H54 (cell line): ENCODE data around the gene RETREG2.

Source experiments
- DNase-seq: peaks from one replicate; pipeline ENCODE4 v3.0.0; 2011; ENCODE audit warnings: low spot score, mixed read lengths; ENCODE audit not compliant: insufficient read length
- FAIRE-seq: peaks from 3 replicates; lab custom pipeline; 2011; peaks lifted over from hg19 to GRCh38; lab: Jason Lieb, UNC
- POLR2A ChIP-seq: IDR thresholded peaks from 2 replicates; pipeline ENCODE4 v1.6.1; 2011; ENCODE audit warnings: low read depth, mild to moderate bottlenecking, low read length

RETREG2 gene

DNA sequence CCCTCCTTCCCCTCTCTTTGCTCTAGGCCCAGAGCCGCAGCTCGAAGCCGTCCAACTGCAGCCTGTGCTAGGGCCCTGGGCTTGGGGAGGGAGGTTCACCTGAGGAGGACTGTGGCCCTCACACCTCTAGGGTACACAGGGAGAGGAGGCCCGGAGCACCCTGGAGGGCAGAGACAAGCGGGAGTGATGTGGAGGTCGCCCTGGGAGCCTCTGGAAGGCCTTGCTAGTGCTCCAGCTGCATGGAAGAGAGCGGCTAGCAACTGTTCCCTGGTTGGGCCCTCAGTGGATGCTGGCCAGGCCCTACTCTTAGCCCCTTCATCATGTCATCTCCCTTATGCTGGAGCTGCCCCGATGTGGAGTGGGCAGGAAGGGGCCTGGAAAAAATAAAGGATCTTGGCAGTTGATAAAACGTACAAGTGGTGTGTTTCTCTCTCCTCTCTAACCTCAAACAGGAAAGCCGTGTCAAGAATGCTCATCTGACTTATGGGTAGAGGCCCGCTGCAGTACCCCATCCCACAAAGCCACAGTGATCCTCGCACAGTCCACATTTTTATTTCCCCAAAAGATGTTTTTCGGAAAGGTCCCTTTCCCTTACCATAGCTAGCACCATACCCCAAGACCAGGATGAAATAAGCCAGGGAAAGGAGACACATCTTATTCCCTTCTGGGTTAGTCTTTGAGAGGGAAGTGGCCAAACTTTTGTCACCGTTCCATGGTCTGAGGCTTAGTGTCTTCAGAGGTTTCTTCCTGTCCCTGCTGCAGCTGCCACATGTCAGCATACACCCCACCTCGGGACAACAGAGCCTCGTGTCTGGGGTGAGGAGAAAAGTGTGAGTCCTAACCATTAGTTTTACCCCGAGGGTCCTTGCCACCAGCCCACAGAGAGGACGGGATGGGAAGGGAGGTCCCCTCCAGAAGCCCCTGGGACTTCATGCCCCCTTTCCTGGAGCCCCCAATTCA lies 31.4 kb downstream of the RETREG2 start:
- TF ChIP-seq POLR2A = no peak

DNA sequence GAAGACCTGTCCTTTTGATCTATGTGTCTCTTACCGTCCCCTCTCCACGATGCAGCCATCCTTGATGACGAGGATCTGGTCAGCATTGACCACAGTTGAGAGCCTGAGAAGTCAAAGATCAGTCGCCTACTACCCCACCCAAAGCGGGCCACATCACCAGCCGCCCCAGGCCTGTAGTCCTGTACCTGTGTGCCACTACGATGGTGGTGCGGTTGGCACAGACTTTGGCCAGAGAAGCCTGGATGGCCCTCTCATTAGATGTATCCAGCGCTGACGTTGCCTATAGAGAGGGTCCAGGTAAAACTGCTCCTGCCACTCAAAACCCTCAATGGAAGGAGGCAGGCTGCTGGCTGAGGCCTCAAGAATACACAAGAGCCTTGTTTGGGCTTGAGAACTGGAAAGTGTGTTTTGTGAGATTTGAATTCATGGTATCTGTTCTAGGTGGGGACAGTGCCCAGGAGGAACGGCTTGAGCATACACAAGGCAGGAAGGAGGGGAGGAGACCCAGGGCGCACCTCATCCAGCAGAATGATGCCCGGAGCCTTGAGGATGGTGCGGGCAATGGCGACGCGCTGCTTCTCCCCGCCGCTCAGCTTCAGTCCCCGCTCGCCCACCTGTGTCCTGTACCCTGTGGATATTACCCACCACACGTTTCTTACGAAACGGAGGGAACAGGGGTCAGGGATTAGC lies 32.3 kb downstream of the RETREG2 start:
- TF ChIP-seq POLR2A = no peak
- no peak for DNase-seq
- FAIRE-seq = no peak

More for the DNA sequence above, 31.4 kb downstream of the RETREG2 start:
- no peak for FAIRE-seq
- DNase-seq = no peak

DNA sequence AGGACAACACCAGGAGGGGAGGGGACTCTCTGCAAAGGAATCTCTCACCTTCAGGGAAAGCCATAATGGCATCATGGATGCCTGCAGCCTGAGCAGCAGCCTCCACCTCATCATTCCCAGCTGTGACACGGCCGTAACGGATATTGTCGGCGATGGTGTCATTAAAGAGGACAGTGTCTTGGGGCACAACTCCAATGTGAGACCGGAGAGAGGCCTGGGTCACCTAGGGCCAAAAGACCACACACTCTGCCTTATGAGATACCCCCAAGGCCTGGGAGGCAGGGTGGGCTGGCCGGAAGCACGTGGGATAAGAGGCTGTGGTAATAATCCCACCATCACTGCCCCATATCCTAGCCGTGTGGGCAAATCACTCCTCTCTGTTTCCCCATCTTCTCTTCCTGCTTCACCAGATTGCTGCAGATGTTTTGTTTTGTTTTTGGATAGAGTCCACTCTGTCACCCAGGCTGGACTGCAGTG lies 32.8 kb downstream of the RETREG2 start:
- TF ChIP-seq POLR2A = no peak
- FAIRE-seq (no peak), DNase-seq (no peak)

DNA sequence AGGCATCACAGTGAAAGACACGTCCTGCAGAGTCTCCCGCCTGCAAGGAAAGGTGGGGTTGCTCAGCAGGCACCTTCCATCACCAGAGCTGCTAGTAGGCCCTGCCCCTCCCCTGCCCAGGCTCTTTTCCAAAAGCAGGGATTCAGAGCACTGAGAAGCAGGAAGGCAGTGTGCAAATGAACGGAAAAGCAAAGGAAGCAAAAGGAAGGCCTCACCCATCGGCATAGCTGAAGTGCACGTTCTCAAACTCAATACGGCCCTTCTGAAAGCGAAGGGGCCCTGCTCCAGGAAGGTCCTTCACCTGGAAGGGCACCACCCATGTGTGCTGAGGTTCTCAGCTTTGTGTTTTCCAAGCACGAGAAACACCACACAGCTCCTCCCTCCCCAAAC lies 34.9 kb downstream of the RETREG2 start:
- TF ChIP-seq POLR2A = no peak
- no peak for DNase-seq
- no peak for FAIRE-seq

DNA sequence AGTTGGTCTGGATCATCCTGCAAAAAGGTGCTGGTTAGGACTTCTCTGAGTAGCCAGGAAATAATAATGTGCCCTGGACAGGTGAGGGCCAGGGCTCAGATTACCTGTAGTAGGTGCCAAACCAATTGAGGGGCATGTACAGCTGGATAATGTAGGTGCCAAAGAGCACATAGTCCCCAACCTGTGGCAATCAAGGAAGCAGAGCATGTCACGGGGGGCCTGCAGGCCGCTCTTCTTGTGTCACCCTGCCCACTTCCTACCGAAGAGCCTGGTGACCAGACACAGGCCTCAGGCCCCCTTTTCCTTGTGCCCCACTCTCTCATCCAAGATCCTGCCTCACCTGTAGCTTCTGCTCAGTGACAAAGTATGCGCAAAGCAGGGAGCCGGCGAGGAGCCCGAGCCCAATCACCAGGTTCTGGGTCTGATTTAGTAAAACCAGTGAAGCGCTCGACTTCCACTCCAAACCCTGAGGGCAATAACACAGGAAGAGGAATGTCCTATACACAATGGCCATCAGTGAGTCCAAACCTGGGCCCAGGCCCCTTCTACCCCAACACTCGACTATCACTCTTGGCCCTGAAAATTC lies 35.5 kb downstream of the RETREG2 start:
- no peak for TF ChIP-seq POLR2A
- no peak for FAIRE-seq

DNA sequence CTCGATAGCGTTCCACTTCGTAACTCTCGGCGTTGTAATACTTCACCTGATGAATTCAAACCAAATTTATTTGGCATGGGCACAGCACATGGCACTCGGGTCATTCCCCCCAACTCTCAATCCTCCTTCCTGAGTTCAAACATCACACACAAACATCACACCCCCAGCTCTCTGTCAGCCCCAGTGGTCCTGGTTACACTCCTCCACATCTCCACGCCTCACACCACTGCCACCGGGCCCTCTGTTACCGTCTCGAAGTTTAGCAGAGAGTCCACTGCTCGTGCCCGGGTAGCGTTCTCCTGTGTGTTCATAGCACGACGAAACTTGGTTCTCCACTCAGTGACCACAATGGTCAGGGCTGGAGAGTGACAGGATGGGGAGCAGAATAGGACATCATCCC lies 36.1 kb downstream of the RETREG2 start:
- FAIRE-seq (no peak), DNase-seq (no peak)
- no peak for TF ChIP-seq POLR2A

More for the DNA sequence above, 35.5 kb downstream of the RETREG2 start:
- DNase-seq = no peak

DNA sequence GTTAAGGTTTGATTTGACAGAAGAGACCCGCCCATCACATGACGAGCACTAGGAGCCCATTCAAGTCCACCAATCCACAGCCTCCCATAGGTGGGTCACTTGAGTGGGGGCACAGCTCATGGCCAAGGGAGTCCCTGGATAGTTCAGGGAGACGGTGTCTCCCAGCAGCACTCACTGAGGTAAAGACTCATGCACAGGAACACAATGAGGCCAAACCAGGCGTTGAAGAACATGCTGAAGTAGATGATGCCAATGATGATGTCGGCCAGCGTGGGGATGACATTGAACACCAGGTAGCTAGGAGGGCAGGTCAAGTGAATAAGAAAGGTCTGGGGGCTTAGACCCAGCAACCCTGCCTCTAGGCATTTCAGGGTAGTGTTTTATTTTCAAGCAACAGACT lies 36.7 kb downstream of the RETREG2 start:
- FAIRE-seq = no peak
- no peak for TF ChIP-seq POLR2A
- no peak for DNase-seq

DNA sequence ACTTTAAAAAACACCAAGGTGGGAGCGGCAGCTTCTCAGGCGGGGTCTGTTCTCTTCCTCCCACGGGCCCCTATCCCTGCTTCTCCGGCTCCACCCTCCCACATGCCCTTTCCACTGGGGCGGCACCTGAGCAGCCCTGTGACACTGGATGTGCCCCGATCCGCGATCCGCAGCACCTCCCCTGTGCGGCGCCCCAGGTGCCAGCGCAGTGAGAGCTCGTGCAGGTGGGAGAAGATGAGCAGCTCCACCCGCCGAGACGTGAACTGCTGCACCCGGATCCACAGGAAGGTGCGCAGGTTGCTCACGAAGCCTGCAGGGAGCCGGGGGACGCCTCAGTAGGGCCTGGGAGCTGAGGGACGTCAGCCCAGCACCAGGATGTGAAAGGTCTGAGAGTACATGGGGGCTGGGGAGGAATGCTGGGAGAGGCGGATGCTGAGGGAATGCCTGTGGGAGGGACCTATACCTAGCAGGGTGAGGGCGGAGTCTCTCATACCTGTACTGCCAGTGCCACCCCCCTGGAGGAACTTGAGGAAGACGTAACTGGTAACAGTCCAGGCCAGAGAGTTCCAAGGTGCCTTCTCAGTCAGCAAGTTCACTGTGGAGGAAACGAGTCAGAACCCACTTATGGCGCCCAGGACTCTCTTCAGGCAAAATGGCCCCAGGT lies 37.9 kb downstream of the RETREG2 start:
- TF ChIP-seq POLR2A = no peak
- DNase-seq (no peak), FAIRE-seq (no peak)

DNA sequence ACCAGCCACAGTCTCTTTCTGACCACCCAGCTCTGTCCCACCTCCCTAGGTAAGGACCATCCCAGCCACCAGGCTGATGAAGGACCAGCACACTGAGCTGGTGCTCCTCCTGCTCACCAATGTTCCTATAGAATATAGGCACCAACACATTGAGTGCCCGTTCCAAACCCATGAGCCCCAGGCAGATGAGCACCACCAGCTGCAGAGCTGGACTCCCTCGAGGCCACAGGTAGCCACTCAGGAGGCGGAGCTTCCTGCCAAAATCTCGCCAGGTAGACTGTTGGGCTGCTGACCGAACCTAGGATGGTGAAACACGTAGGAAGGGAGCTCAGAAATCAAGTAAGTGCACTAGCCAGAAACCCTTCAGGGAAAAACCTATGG lies 38.5 kb downstream of the RETREG2 start:
- FAIRE-seq (no peak), DNase-seq (no peak)
- TF ChIP-seq POLR2A = no peak

DNA sequence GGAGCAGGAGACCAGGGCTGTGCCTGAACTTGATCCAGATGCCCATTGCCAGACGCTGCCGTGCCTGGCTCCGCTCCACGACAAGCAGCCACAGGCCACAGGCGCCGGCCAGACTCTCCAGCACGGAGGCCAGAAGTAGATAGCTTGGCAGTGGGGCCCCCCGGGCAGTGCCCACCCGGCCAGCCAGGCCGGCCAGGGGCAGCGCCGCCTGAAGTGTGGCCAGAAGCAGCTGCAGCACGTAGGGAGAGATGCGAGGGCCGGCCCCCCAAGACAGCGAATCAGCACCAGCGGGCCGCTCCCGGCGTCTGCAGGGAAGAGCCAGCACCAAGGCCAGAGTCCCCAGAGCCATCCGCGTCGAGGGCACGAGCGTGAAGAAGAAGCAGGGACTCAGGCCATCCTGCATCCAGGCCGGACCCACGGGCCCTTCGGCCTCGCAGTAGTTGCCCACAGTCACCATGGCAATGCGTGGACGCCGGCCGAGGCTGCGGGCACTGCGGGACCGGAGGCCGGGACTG lies 40.2 kb downstream of the RETREG2 start:
- no peak for TF ChIP-seq POLR2A
- FAIRE-seq (no peak), DNase-seq (peak; percentile 58)

DNA sequence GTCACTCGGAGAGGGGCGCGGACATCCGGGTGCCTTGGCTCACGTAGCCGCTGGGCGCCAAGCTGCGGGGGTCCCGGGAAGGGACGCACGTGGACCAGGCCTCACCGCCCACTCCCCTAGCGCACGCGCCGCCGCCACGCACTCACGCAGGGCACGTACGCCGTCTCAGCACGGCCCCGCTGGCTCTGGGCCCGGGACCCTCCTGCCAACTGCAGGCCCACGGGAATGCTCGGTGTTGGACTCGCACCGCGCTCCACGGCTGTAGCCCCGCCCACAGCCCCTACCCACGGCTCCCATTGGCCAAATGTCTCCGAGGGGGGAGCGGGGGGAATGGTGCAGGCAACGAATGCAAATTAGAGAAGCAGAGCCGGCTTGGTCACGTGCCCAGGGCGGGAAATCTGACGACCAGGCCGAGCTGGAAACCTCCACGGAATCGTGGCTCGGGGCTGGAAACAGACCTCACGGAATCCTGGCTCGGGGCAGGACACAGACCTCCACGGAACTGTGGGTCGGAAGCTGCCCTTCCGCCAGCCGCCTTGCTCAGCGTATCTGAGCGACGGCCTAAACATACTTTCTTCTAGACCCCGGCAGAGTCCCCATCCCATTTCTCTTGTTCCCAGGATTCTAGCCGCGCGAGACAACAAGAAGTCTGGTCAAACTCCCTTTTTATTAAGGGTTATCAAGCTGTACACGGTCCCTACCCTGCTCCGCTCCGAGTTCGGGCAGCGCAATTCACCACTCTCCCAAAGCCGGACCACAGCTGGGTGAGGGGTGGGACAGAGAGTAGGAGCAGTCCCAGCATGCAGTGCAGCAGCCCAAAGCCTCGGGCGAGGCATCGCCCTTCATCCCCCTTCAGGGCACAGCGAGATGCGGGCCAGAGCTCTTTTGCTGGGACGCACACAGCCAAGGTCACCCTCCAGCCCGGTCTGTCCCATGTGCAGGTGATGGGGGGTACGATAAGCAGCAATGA lies 40.9 kb downstream of the RETREG2 start, which contains the start of gene ABCB6:
TSS of gene ABCB6 (minus strand) at position 227 of the 970 bp plus-strand sequence. CDS start 285 bp downstream, outside the sequence.
- TF ChIP-seq POLR2A = peak; percentile 69
- DNase-seq = peak; percentile 76
- FAIRE-seq = no peak

DNA sequence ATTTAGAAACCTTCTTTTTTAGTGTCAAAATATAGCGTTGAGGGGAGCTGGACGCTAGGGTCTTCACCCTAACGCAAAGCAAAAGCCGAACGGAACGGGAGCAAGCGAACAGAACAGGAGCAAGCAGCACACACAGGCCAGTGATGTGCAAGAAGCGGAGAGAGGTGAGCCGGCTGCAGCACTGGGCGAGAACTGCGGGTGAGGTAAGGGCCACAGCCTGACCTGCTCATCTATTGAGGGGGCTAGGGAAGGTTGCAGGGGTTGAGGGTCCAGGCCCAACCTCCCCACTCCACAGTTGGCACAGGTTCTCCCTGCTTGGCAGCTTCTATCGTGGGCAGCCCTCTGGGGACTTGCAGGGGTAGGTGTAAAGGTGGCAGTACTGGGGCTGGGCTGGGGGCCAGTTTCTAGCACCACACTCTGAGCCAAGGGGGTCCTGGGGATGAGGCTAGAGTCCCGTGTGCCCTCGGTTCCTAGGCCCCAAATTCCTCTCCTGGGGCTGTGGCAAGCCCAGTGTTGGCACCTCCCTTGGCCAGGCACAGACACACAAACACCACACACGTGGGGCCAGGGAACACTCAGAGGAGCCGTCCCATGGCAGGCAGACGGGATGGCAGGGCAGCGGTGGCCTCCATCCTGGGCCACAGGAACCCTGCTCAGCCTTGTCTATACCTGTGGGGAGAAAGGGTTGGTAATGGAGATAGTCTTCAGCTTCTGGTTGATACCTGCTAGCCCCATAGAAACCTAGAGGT lies 41.9 kb downstream of the RETREG2 start:
- DNase-seq (no peak), FAIRE-seq (no peak)
- TF ChIP-seq POLR2A = no peak
